Calu3 (cell line): ENCODE results near the gene FANCF. TPM values are rescaled to one million over a fixed set of nuclear protein-coding genes. Genes with fewer than 3 reads are reported as not detected.
A peak's percentile ranks its signal among the peaks of the same experiment; 100 is the strongest.

ENCODE experiments used
- BruUV-seq: library from RNA; stranded (reverse); fragments of 400-500 nt; replicated peaks from 2 replicates; lab custom pipeline; 2021; lab: Mats Ljungman, UMichigan
- CTCF ChIA-PET: fragments of 300-600 bp; sonication (Branson Sonifier 250); formaldehyde crosslinking; loops from one replicate; lab custom pipeline; 2022; ENCODE audit warnings: antibody characterized with exemption; lab: Charles Lee
- DNase-seq: peaks from one replicate; pipeline ENCODE4 v3.0.0; 2022
- H3K27ac Mint-ChIP-seq: one replicate; pipeline ENCODE4 v1.8.0; 2022; ENCODE audit warnings: mixed read lengths; ENCODE audit not compliant: unreplicated experiment
- H3K27me3 Mint-ChIP-seq: one replicate; pipeline ENCODE4 v1.8.0; 2022; ENCODE audit warnings: mixed read lengths; ENCODE audit not compliant: unreplicated experiment
- H3K36me3 Mint-ChIP-seq: one replicate; pipeline ENCODE4 v1.8.0; 2022; ENCODE audit warnings: mild to moderate bottlenecking, moderate library complexity, mixed read lengths; ENCODE audit not compliant: insufficient read depth, unreplicated experiment
- H3K4me1 Mint-ChIP-seq: one replicate; pipeline ENCODE4 v1.8.0; 2022; ENCODE audit warnings: mild to moderate bottlenecking, low read depth, mixed read lengths; ENCODE audit not compliant: unreplicated experiment
- H3K4me3 Mint-ChIP-seq: one replicate; pipeline ENCODE4 v1.8.0; 2022; ENCODE audit warnings: mild to moderate bottlenecking, low read depth, moderate library complexity, mixed read lengths; ENCODE audit not compliant: unreplicated experiment
- H3K9me3 Mint-ChIP-seq: one replicate; pipeline ENCODE4 v1.8.0; 2022; ENCODE audit warnings: low read depth, mixed read lengths; ENCODE audit not compliant: unreplicated experiment
- CTCF ChIP-seq: fragments of 200-600 bp; IDR thresholded peaks from one replicate; pipeline ENCODE4 v1.8.0; 2022; ENCODE audit warnings: antibody characterized with exemption; ENCODE audit not compliant: unreplicated experiment
- intact Hi-C: fragments of 100-400 bp; cut with micrococcal nuclease; formaldehyde crosslinking; loops from one replicate; pipeline ENCODE4 v1.10.0; 2022; ENCODE audit not compliant: unreplicated experiment
- total RNA-seq: library from RNA; stranded (reverse); gene quantifications from 2 replicates; pipeline ENCODE4 v1.2.3, GENCODE V29; 2022

Gene FANCF
- total RNA-seq, 1 experiment from 2014 or later: 16.4 TPM

DNA sequence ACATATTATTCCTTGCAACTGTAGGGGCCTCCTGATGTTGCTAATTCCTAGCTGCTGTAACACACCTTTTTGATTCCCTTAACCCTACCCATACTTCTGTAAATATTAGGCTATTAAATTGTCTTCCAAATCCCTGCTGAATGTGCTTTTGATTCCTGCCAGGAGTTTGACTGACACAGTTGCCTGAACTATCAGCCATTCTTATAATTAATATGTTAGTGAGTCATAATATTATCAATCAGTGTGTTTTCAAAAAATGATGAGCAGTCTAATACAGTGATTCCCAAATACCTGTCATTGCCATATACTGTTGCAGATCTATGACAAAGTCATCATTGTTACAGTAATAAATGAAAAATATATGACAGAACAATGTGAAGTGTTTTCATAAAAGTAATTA lies 15.9 kb upstream of the FANCF start:
- no peak overlapping the region for H3K27ac Mint-ChIP-seq
- no peak overlapping the region for H3K4me3 Mint-ChIP-seq
- no peak for TF ChIP-seq CTCF
- H3K36me3 Mint-ChIP-seq: no peaks in the 10 kb centered on the region
- CTCF ChIA-PET: no interaction called here
- BruUV-seq: no TSS peak
- intact Hi-C loops: no loop called here
- no peaks in the 10 kb centered on the region for H3K4me1 Mint-ChIP-seq
- H3K27me3 Mint-ChIP-seq: no peaks in the 10 kb centered on the region
- DNase-seq: no peak
- H3K9me3 Mint-ChIP-seq: no peaks in the 10 kb centered on the region

- CTCF ChIA-PET: no interaction called here
- no peaks in the 10 kb centered on the region for H3K36me3 Mint-ChIP-seq
- H3K4me1 Mint-ChIP-seq: no peaks in the 10 kb centered on the region
- no peaks in the 10 kb centered on the region for H3K9me3 Mint-ChIP-seq
- no peak for DNase-seq
- no peaks in the 10 kb centered on the region for H3K27me3 Mint-ChIP-seq
- H3K4me3 Mint-ChIP-seq: no peak overlapping the region
- TF ChIP-seq CTCF: no peak
- intact Hi-C loops: no loop called here
- BruUV-seq: no TSS peak
- no peak overlapping the region for H3K27ac Mint-ChIP-seq
Measured at GRCh38 chr11:22640862-22641261, 15.2 kb upstream of the FANCF start.

DNA sequence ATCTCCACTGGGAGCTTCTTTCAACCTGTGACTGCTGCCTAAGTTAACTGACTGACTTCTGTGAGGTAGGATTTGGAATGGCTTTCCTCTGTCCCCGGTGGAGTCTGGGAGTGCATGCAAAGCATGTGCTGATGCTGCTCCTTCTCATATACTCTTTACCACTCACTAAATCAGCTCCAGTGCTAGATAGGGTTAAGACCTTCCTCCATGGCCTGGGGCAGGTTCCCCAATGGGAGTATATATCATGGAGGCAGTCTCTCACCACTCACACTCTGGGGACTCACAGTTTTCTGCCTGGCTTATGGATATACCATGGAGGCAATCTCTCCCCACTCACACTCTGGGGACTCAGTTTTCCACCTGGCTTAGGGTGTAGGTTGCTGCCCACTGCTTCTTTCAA lies 10.1 kb upstream of the FANCF start:
- Mint-ChIP-seq H3K9me3 (peaks cover 4% of the 10 kb centered on the region), H3K27me3 (no peaks in the 10 kb centered on the region), H3K36me3 (no peaks in the 10 kb centered on the region), H3K27ac (no peak overlapping the region), H3K4me1 (no peaks in the 10 kb centered on the region), H3K4me3 (no peak overlapping the region)
- CTCF ChIA-PET: interaction anchor here (0.5 kb wide), 1 partner anchor 234 kb away, joined by 3 read pairs; no protein-coding TSS in a partner anchor
- DNase-seq: no peak
- no peak for TF ChIP-seq CTCF
- intact Hi-C loops: no loop called here
- BruUV-seq: no TSS peak

- Mint-ChIP-seq H3K27ac (no peak overlapping the region), H3K4me3 (no peak overlapping the region), H3K9me3 (peaks cover 4% of the 10 kb centered on the region), H3K27me3 (no peaks in the 10 kb centered on the region), H3K4me1 (no peaks in the 10 kb centered on the region), H3K36me3 (no peaks in the 10 kb centered on the region)
- peak; percentile 32 for DNase-seq
- TF ChIP-seq CTCF: no peak
- CTCF ChIA-PET: no interaction called here
- intact Hi-C loops: no loop called here
- no TSS peak for BruUV-seq
Measured at GRCh38 chr11:22634897-22635629, 9.4 kb upstream of the FANCF start.
